ENCODE results near the gene PRPF39. TPM values are rescaled to one million over a fixed set of nuclear protein-coding genes. Genes with fewer than 3 reads are reported as not detected.

Gene PRPF39
- polyA plus RNA-seq, 2 of the 4 experiments (the other 2 are of a cell fraction) = 24.4 to 57.5 TPM

DNA sequence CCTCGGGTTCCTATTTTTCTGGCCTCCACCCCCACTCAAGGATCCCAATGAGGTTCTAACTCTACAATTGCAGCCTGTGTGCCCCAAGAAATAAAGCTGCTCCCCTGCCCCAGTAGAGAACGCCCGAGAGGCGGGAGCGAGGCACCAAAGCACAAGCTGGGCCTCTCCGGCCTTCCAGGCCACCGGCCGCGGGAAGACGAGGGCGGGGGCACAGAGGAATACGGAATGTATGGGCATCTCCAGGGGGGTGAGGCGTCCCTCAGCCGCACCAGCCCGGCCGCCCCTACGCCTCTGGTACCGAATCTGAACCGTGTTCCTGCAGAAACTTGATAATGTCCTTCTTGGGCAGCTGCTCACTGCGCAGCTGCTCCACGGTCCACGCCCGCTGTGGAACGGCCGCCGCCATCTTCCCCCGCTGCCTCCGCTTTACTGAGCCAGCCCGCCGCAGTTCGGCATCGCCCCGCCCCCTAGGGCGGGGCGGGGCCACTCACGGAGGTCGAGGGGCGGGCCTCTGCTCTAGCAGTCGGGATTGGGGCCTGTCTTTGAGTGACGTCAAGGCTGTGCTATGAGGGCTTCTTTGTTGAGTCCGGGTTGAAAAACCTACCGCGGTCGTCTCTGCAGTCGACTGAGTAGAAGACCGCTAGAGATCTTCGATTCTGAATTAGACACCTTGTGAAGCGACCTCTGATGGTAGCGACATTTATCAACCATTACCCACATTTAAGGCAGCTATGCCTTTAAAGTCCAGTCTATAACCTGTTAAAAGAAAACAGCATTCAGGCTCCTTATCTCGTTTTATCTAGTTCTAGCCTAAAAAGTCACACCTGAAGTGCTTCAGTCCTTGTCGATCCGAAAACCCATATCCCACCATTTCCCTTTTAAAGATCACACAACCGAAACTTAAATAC is 50.4 kb downstream of the PRPF39 start, which contains the start of gene FKBP3 (continued):
- TF ChIP-seq HOXA7 (CRISPR knock-in tag; IDR thresholded peaks at IDR 0.05) (no peak), TFCP2L1 (CRISPR knock-in tag; IDR thresholded peaks at IDR 0.05) (no peak), HMGXB4 (CRISPR knock-in tag; IDR thresholded peaks at IDR 0.05; ENCODE audit: borderline replicate concordance) (no peak), ZFP36 (IDR thresholded peaks at IDR 0.05; ENCODE audit: borderline replicate concordance, partially characterized antibody) (no peak), HES2 (IDR thresholded peaks at IDR 0.05) (no peak), NPAS2 (CRISPR knock-in tag; IDR thresholded peaks at IDR 0.05; ENCODE audit: borderline replicate concordance) (no peak), GATA3 (IDR thresholded peaks at IDR 0.05; ENCODE audit: borderline replicate concordance) (peak; percentile 54; the same call in 1 of the 2 replicates), HDAC2 (IDR thresholded peaks at IDR 0.05) (no peak), MAZ (IDR thresholded peaks at IDR 0.05; ENCODE audit: borderline replicate concordance, low read depth, low read length) (no peak), MYC (IDR thresholded peaks at IDR 0.05; ENCODE audit: borderline replicate concordance, low read length) (no peak), FOSB (CRISPR knock-in tag; IDR thresholded peaks at IDR 0.05) (no peak), JUNB (IDR thresholded peaks at IDR 0.05) (no peak), JUN (IDR thresholded peaks at IDR 0.05) (peak; percentile 58 to 92; a peak in 4 of 5 replicates), PHF8 (IDR thresholded peaks at IDR 0.05; ENCODE audit: borderline replicate concordance, low read depth) (peak; percentile 91), EHMT2 (IDR thresholded peaks at IDR 0.05; ENCODE audit: low read depth) (no peak)
- TF ChIP-seq, protein P1, sequence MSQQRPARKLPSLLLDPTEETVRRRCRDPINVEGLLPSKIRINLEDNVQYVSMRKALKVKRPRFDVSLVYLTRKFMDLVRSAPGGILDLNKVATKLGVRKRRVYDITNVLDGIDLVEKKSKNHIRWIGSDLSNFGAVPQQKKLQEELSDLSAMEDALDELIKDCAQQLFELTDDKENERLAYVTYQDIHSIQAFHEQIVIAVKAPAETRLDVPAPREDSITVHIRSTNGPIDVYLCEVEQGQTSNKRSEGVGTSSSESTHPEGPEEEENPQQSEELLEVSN (IDR thresholded peaks at IDR 0.05; ENCODE audit: borderline replicate concordance, low read depth) = no peak; the same call in 1 of the 2 replicates
- TF ChIP-seq, protein P2, sequence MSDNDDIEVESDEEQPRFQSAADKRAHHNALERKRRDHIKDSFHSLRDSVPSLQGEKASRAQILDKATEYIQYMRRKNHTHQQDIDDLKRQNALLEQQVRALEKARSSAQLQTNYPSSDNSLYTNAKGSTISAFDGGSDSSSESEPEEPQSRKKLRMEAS (IDR thresholded peaks at IDR 0.05) = peak; percentile 78
- TF ChIP-seq, protein P3, sequence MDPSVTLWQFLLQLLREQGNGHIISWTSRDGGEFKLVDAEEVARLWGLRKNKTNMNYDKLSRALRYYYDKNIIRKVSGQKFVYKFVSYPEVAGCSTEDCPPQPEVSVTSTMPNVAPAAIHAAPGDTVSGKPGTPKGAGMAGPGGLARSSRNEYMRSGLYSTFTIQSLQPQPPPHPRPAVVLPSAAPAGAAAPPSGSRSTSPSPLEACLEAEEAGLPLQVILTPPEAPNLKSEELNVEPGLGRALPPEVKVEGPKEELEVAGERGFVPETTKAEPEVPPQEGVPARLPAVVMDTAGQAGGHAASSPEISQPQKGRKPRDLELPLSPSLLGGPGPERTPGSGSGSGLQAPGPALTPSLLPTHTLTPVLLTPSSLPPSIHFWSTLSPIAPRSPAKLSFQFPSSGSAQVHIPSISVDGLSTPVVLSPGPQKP (IDR thresholded peaks at IDR 0.05; ENCODE audit: low read depth, low read length) = no peak
- TF ChIP-seq, protein P4, sequence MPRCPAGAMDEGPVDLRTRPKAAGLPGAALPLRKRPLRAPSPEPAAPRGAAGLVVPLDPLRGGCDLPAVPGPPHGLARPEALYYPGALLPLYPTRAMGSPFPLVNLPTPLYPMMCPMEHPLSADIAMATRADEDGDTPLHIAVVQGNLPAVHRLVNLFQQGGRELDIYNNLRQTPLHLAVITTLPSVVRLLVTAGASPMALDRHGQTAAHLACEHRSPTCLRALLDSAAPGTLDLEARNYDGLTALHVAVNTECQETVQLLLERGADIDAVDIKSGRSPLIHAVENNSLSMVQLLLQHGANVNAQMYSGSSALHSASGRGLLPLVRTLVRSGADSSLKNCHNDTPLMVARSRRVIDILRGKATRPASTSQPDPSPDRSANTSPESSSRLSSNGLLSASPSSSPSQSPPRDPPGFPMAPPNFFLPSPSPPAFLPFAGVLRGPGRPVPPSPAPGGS (IDR thresholded peaks at IDR 0.05) = peak; percentile 85; the same call in 2 of the 3 replicates

DNA sequence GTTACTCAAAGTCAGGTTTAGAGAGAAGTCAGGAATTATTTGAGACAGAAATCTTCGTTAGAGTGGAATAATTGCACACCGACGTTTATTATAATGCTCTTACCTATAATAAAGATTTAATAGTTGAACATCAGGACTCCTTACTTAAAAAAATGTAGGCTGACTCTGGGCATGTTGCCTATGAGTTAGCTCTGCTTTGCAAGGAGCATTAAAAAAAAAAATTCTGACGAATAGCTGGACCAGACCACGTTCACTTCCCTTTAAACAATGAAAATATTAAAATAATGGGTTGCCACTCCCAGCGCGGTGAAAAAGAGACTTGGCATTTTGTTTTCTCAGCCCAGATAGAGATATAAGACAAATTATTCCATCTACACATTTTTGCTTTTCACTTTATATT is 51.2 kb downstream of the PRPF39 start:
- TF ChIP-seq HDAC2 (IDR thresholded peaks at IDR 0.05) = no peak
- TF ChIP-seq MAFK (IDR thresholded peaks at IDR 0.05; ENCODE audit: partially characterized antibody) = no peak
- no peak for TF ChIP-seq NR3C1 (IDR thresholded peaks at IDR 0.05)
- TF ChIP-seq KDM5A (IDR thresholded peaks at IDR 0.05) = no peak
- TF ChIP-seq HOXB13 (CRISPR knock-in tag; IDR thresholded peaks at IDR 0.05; ENCODE audit: low read depth) = no peak
- no peak for TF ChIP-seq POLR2A (IDR thresholded peaks at IDR 0.05; ENCODE audit: low read length)
- TF ChIP-seq RFX5 (IDR thresholded peaks at IDR 0.05) = no peak
- TF ChIP-seq, protein P3 (IDR thresholded peaks at IDR 0.05; ENCODE audit: low read depth, low read length) = no peak
- 1% methylated on average over 7 of the region's 7 CpGs for WGBS (ENCODE audit: missing lambda C conversion rate)
- FAIRE-seq (no peak), DNase-seq (ENCODE audit: low read depth in 1 of 2, low spot score in 1 of 2) (no peak), ATAC-seq (no peak)
- ChIA-PET POLR2A (interaction anchor here (1.0 to 1.7 kb wide), 4 partner anchors 118 to 238 kb away, joined by 3 to 12 read pairs (median 7); partner anchors contain the start of genes KLHL28, MIS18BP1 and TOGARAM1), CTCF (interaction anchor here (0.7 to 1.5 kb wide), 4 partner anchors 49 to 226 kb away, joined by 3 to 8 read pairs (median 4); no protein-coding TSS in a partner anchor)
- peaks cover 20% of the 10 kb centered on the region for H3K4me1 ChIP-seq
- no peaks in the 10 kb centered on the region for H3K9me3 ChIP-seq
- H3K27ac ChIP-seq = peak overlapping the region; percentile 79 to 83
- H3K4me2 ChIP-seq = peak overlapping the region; percentile 85
- H3K4me3 ChIP-seq = peak overlapping the region; percentile 78
